Ascending aorta (tissue), 2 donors: ENCODE measurements around the gene PGLYRP4. TPM values are rescaled to one million over a fixed set of nuclear protein-coding genes. Genes with fewer than 3 reads are reported as not detected.

ENCODE experiments used
- DNase-seq, 2 donors: peaks; one replicate each; pipeline ENCODE4 v3.0.0-alpha.2; 2019; ENCODE audit warnings: low spot score in 2 of 2
- H3K27ac ChIP-seq, 2 donors: fragments of 200-600 bp; sonication (generic); one replicate each; pipeline ENCODE4 v1.5.1; 2016 to 2017; ENCODE audit warnings: mild to moderate bottlenecking in 1 of 2
- H3K27me3 ChIP-seq: fragments of 200-600 bp; sonication (generic); one replicate; pipeline ENCODE4 v1.5.1; 2017
- H3K36me3 ChIP-seq, 2 donors: fragments of 200-600 bp; sonication (generic); one replicate each; pipeline ENCODE4 v1.5.1; 2016
- H3K4me1 ChIP-seq, 2 donors: fragments of 200-600 bp; sonication (generic); one replicate each; pipeline ENCODE4 v1.5.1; 2016 to 2017; ENCODE audit warnings: mild to moderate bottlenecking in 1 of 2
- H3K4me3 ChIP-seq, 2 donors: fragments of 200-600 bp; sonication (generic); one replicate each; pipeline ENCODE4 v1.5.1; 2016 to 2017; ENCODE audit warnings: mild to moderate bottlenecking in 1 of 2
- H3K9me3 ChIP-seq, 2 donors: fragments of 200-600 bp; sonication (generic); one replicate each; pipeline ENCODE4 v1.5.1; 2016
- CTCF ChIP-seq, 3 experiments: fragments of 200-600 bp in 2 of 3; fragments of 450-650 bp in 1 of 3; sonication (generic) in 2 of 3; IDR thresholded peaks; one replicate each; pipeline ENCODE4 v1.5.1; 2016 to 2019; ENCODE audit warnings: antibody characterized with exemption in 3 of 3, mild to moderate bottlenecking in 1 of 3, moderate library complexity in 1 of 3
- intact Hi-C: fragments of 100-400 bp; cut with DNase I; formaldehyde crosslinking; loops from one replicate; pipeline ENCODE4 v1.15.1; 2023
- total RNA-seq: library from RNA; depleted of rRNA; stranded (reverse); fragments of >200 nt; gene quantifications from one replicate; pipeline ENCODE4 v1.1.0, GENCODE V29; 2016

PGLYRP4 gene
- total RNA-seq, 1 donor from 2014 or later = not detected

GRCh38 chr1:153395136-153395685, 46.6 kb upstream of the PGLYRP4 start:
- TF ChIP-seq CTCF (IDR thresholded peaks at IDR 0.05) = no peak
- intact Hi-C loops = no loop called here
- no peaks in the 10 kb centered on the region for H3K36me3 ChIP-seq
- H3K27ac ChIP-seq = no peak overlapping the region
- no peaks in the 10 kb centered on the region for H3K27me3 ChIP-seq
- no peak for DNase-seq
- no peaks in the 10 kb centered on the region for H3K9me3 ChIP-seq
- no peak overlapping the region for H3K4me3 ChIP-seq
- H3K4me1 ChIP-seq = no peaks in the 10 kb centered on the region

GRCh38 chr1:153394391-153394790, 45.8 kb upstream of the PGLYRP4 start:
- intact Hi-C loops = no loop called here
- H3K27ac ChIP-seq = no peak overlapping the region
- no peak for TF ChIP-seq CTCF (IDR thresholded peaks at IDR 0.05)
- no peaks in the 10 kb centered on the region for H3K4me1 ChIP-seq
- DNase-seq = no peak
- H3K9me3 ChIP-seq = no peaks in the 10 kb centered on the region
- H3K27me3 ChIP-seq = no peaks in the 10 kb centered on the region
- H3K4me3 ChIP-seq = no peak overlapping the region
- H3K36me3 ChIP-seq = no peaks in the 10 kb centered on the region

- H3K9me3 ChIP-seq = no peaks in the 10 kb centered on the region
- intact Hi-C loops = no loop called here
- H3K27me3 ChIP-seq = no peaks in the 10 kb centered on the region
- no peak for DNase-seq
- no peak overlapping the region for H3K27ac ChIP-seq
- no peaks in the 10 kb centered on the region for H3K36me3 ChIP-seq
- TF ChIP-seq CTCF (IDR thresholded peaks at IDR 0.05) = no peak
- H3K4me1 ChIP-seq = no peaks in the 10 kb centered on the region
- H3K4me3 ChIP-seq = no peak overlapping the region
These were observed 45.3 kb upstream of the PGLYRP4 start for GRCh38 chr1:153393926-153394325.

GRCh38 chr1:153392822-153393221, 44.2 kb upstream of the PGLYRP4 start:
- DNase-seq = no peak
- Histone ChIP-seq H3K27me3 (no peaks in the 10 kb centered on the region), H3K27ac (no peak overlapping the region), H3K4me1 (no peaks in the 10 kb centered on the region), H3K9me3 (no peaks in the 10 kb centered on the region), H3K4me3 (no peak overlapping the region), H3K36me3 (no peaks in the 10 kb centered on the region)
- TF ChIP-seq CTCF (IDR thresholded peaks at IDR 0.05) = no peak
- intact Hi-C loops = no loop called here

GRCh38 chr1:153392258-153392657, 43.6 kb upstream of the PGLYRP4 start:
- no peak for DNase-seq
- intact Hi-C loops = no loop called here
- Histone ChIP-seq H3K4me3 (no peak overlapping the region), H3K9me3 (no peaks in the 10 kb centered on the region), H3K36me3 (no peaks in the 10 kb centered on the region), H3K27me3 (no peaks in the 10 kb centered on the region), H3K4me1 (no peaks in the 10 kb centered on the region), H3K27ac (no peak overlapping the region)
- no peak for TF ChIP-seq CTCF (IDR thresholded peaks at IDR 0.05)
